ENCODE measurements around the gene E4F1. TPM values are rescaled to one million over a fixed set of nuclear protein-coding genes. Genes with fewer than 3 reads are reported as not detected.

Gene E4F1
- total RNA-seq, 2 experiments from 2014 or later, result 23.0 to 24.1 TPM

- DNase-seq, result no peak
- Mint-ChIP-seq H3K36me3 (peaks cover 2% of the 10 kb centered on the region), H3K4me3 (no peak overlapping the region), H3K27me3 (no peaks in the 10 kb centered on the region), H3K27ac (no peak overlapping the region), H3K4me1 (no peaks in the 10 kb centered on the region), H3K9me3 (no peaks in the 10 kb centered on the region)
Measured at GRCh38 chr16:2275476-2276367, 52.3 kb downstream of the E4F1 start.

- no peaks in the 10 kb centered on the region for H3K27me3 Mint-ChIP-seq
- H3K4me1 Mint-ChIP-seq, result no peaks in the 10 kb centered on the region
- no peak overlapping the region for H3K4me3 Mint-ChIP-seq
Measured at GRCh38 chr16:2276368-2277195, 53.2 kb downstream of the E4F1 start.

GRCh38 chr16:2277466-2278271 lies 54.3 kb downstream of the E4F1 start:
- H3K36me3 Mint-ChIP-seq, result peaks cover 2% of the 10 kb centered on the region
- H3K27me3 Mint-ChIP-seq, result no peaks in the 10 kb centered on the region
- no peak overlapping the region for H3K27ac Mint-ChIP-seq
- no peaks in the 10 kb centered on the region for H3K9me3 Mint-ChIP-seq
- H3K4me3 Mint-ChIP-seq, result no peak overlapping the region
- DNase-seq, result no peak
- H3K4me1 Mint-ChIP-seq, result no peaks in the 10 kb centered on the region

More at GRCh38 chr16:2276368-2277195, 53.2 kb downstream of the E4F1 start:
- peaks cover 2% of the 10 kb centered on the region for H3K36me3 Mint-ChIP-seq
- no peak for DNase-seq
- H3K9me3 Mint-ChIP-seq, result no peaks in the 10 kb centered on the region
- H3K27ac Mint-ChIP-seq, result no peak overlapping the region

GRCh38 chr16:2278272-2278608 lies 54.8 kb downstream of the E4F1 start:
- Mint-ChIP-seq H3K4me1 (no peaks in the 10 kb centered on the region), H3K9me3 (no peaks in the 10 kb centered on the region), H3K27me3 (no peaks in the 10 kb centered on the region), H3K4me3 (no peak overlapping the region), H3K27ac (no peak overlapping the region), H3K36me3 (peaks cover 2% of the 10 kb centered on the region)
- no peak for DNase-seq

GRCh38 chr16:2278956-2279800 lies 55.8 kb downstream of the E4F1 start:
- Mint-ChIP-seq H3K4me3 (no peak overlapping the region), H3K36me3 (no peaks in the 10 kb centered on the region), H3K27me3 (no peaks in the 10 kb centered on the region), H3K9me3 (no peaks in the 10 kb centered on the region), H3K4me1 (no peaks in the 10 kb centered on the region), H3K27ac (no peak overlapping the region)
- no peak for DNase-seq

GRCh38 chr16:2280461-2280860 lies 57.1 kb downstream of the E4F1 start:
- Mint-ChIP-seq H3K36me3 (no peaks in the 10 kb centered on the region), H3K27ac (no peak overlapping the region), H3K9me3 (no peaks in the 10 kb centered on the region), H3K4me3 (no peak overlapping the region), H3K4me1 (no peaks in the 10 kb centered on the region), H3K27me3 (no peaks in the 10 kb centered on the region)
- no peak for DNase-seq

GRCh38 chr16:2280981-2281542 lies 57.7 kb downstream of the E4F1 start:
- H3K4me3 Mint-ChIP-seq, result no peak overlapping the region

GRCh38 chr16:2282262-2282661 lies 58.9 kb downstream of the E4F1 start:
- Mint-ChIP-seq H3K36me3 (no peaks in the 10 kb centered on the region), H3K4me1 (no peaks in the 10 kb centered on the region), H3K27me3 (no peaks in the 10 kb centered on the region), H3K9me3 (no peaks in the 10 kb centered on the region), H3K4me3 (no peak overlapping the region), H3K27ac (no peak overlapping the region)
- no peak for DNase-seq

More at GRCh38 chr16:2280981-2281542, 57.7 kb downstream of the E4F1 start:
- Mint-ChIP-seq H3K9me3 (no peaks in the 10 kb centered on the region), H3K27me3 (no peaks in the 10 kb centered on the region), H3K36me3 (no peaks in the 10 kb centered on the region), H3K27ac (no peak overlapping the region), H3K4me1 (no peaks in the 10 kb centered on the region)
- DNase-seq, result no peak

- Mint-ChIP-seq H3K27ac (no peak overlapping the region), H3K4me1 (no peaks in the 10 kb centered on the region)
Measured at GRCh38 chr16:2282866-2283555, 59.6 kb downstream of the E4F1 start.

GRCh38 chr16:2284001-2284770 lies 60.8 kb downstream of the E4F1 start:
- no peak overlapping the region for H3K27ac Mint-ChIP-seq
- H3K4me1 Mint-ChIP-seq, result no peaks in the 10 kb centered on the region
- no peaks in the 10 kb centered on the region for H3K36me3 Mint-ChIP-seq
- no peaks in the 10 kb centered on the region for H3K9me3 Mint-ChIP-seq
- no peaks in the 10 kb centered on the region for H3K27me3 Mint-ChIP-seq
- H3K4me3 Mint-ChIP-seq, result no peak overlapping the region
- DNase-seq, result no peak

More at GRCh38 chr16:2282866-2283555, 59.6 kb downstream of the E4F1 start:
- no peak for DNase-seq
- Mint-ChIP-seq H3K4me3 (no peak overlapping the region), H3K36me3 (no peaks in the 10 kb centered on the region), H3K9me3 (no peaks in the 10 kb centered on the region), H3K27me3 (no peaks in the 10 kb centered on the region)

- H3K9me3 Mint-ChIP-seq, result no peaks in the 10 kb centered on the region
- DNase-seq, result no peak
- H3K27ac Mint-ChIP-seq, result no peak overlapping the region
- no peaks in the 10 kb centered on the region for H3K27me3 Mint-ChIP-seq
- no peaks in the 10 kb centered on the region for H3K36me3 Mint-ChIP-seq
- H3K4me1 Mint-ChIP-seq, result no peaks in the 10 kb centered on the region
- H3K4me3 Mint-ChIP-seq, result no peak overlapping the region
Measured at GRCh38 chr16:2284797-2285576, 61.6 kb downstream of the E4F1 start.

Measured in activated naive CD8-positive, alpha-beta T cell treated with anti-CD3 and anti-CD28 coated beads for 36 hours (primary cell).